Measurements from ENCODE around the gene BSDC1. TPM values are rescaled to one million over a fixed set of nuclear protein-coding genes. Genes with fewer than 3 reads are reported as not detected.
"Not testable (repeated sequence)": the region's sequence is repeated elsewhere in the genome, so short reads cannot be mapped to it uniquely, and the experiment has no call there.

The BSDC1 gene
- 14.9 TPM for polyA plus RNA-seq (2012; ENCODE audit: low read depth, missing spikeins)

DNA sequence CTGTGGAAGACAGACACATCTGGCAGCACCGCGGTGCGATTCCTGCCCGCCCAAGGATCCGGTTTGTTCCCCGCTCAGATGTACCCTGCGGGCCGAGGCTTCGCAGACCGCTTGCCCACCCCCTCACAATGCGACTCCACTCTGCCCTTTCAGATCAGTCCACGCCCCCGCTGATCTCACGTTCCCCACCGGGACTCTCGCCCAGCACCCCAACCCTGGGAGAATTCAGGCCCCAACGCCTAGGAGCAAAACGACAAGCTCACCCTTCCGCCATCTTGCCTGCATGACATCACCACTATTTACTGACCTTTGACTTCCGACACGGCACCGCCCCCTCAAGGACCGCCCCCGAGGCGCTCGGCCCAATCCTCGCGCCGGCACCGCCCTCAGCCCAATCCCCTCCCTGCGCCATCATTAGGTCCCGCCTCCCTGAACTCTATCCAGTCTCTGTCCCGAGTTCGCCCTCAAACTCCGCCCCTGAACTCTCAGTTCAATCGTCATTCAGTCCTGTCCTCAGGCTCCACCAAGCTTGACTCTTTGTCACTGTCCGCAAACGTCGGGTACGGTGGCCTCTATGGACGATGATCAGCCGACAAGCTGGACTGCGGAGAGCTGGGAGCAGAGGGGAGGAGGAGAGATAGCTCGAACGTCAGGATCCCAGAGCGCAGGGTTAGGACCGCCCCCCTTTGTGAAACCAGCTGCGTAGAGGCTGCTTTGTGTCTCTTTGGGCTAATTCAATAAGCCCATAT lies at the start of gene BSDC1:
Gene BSDC1 (minus strand): TSS at position 301 of the 749 bp plus-strand sequence. CDS start 27 bp downstream, at position 274.
- FAIRE-seq (peak; percentile 98), DNase-seq (ENCODE audit: insufficient read length, low spot score) (peak; percentile 88)
- TF ChIP-seq POLR2AphosphoS5 (IDR thresholded peaks at IDR 0.05; ENCODE audit: low read depth, low read length) (peak; percentile 79; the same call in 1 of the 2 replicates), POLR2A (IDR thresholded peaks at IDR 0.05; ENCODE audit: low read depth, low read length) (peak; percentile 73), PAX5 (IDR thresholded peaks at IDR 0.05; ENCODE audit: insufficient read depth, low read length, severe bottlenecking) (no peak), TAF1 (IDR thresholded peaks at IDR 0.05; ENCODE audit: low read depth, low read length) (peak; percentile 74), SPI1 (IDR thresholded peaks at IDR 0.05; ENCODE audit: low read depth, low read length) (no peak), POU2F2 (IDR thresholded peaks at IDR 0.05; ENCODE audit: low read depth, low read length) (no peak)

DNA sequence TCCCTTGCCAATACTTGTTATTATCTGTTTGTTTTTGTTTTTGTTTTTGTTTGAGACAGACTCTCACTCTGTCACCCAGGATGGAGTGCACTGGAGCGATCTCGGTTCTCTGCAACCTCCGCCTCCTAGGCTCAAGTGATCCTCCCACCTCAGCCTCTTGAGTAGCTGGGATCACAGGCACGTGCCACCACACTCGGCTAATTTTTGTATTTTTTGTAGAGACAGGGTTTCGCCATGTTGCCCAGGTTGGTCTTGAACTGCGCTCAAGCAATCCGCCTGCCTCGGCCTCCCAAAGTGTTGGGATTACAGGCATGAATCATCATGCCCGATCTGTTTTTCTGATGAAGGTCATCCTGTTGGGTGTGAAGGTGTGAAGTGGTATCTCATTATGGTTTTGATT lies 47.2 kb upstream of the BSDC1 start:
- DNase-seq (ENCODE audit: insufficient read length, low spot score); FAIRE-seq: not testable (repeated sequence)

- FAIRE-seq; DNase-seq (ENCODE audit: insufficient read length, low spot score): not testable (repeated sequence)
Measured at GRCh38 chr1:32438777-32439176, 44.5 kb upstream of the BSDC1 start.

DNA sequence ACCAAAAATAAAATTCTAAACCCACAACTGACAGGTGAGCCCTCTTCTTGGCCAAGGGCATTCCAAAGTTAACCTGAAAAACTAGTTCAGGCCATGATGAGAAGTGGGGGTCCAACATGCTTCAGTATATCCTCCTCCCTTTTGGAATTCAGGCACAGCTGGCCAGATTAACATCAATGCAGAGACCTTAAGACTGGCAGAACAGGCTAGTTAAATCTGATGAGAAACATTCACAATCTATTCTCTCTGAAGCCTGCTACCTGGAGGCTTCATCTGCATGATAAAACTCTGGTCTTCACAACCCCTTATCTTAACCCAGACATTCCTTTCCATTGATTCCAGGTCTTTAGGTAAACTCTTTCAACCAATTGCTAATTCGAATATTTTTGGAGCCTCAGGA lies 43.9 kb upstream of the BSDC1 start:
- no peak for DNase-seq (ENCODE audit: insufficient read length, low spot score)
- no peak for TF ChIP-seq POU2F2 (IDR thresholded peaks at IDR 0.05; ENCODE audit: low read depth, low read length)
- no peak for TF ChIP-seq POLR2AphosphoS5 (IDR thresholded peaks at IDR 0.05; ENCODE audit: low read depth, low read length)
- TF ChIP-seq SPI1 (IDR thresholded peaks at IDR 0.05; ENCODE audit: low read depth, low read length), result no peak
- no peak for TF ChIP-seq TAF1 (IDR thresholded peaks at IDR 0.05; ENCODE audit: low read depth, low read length)
- TF ChIP-seq POLR2A (IDR thresholded peaks at IDR 0.05; ENCODE audit: low read depth, low read length), result no peak
- no peak for TF ChIP-seq PAX5 (IDR thresholded peaks at IDR 0.05; ENCODE audit: insufficient read depth, low read length, severe bottlenecking)
- FAIRE-seq, result no peak

- DNase-seq (ENCODE audit: insufficient read length, low spot score) (no peak), FAIRE-seq (peak; percentile 28)
- TF ChIP-seq TAF1 (IDR thresholded peaks at IDR 0.05; ENCODE audit: low read depth, low read length) (no peak), POLR2A (IDR thresholded peaks at IDR 0.05; ENCODE audit: low read depth, low read length) (no peak), POU2F2 (IDR thresholded peaks at IDR 0.05; ENCODE audit: low read depth, low read length) (no peak), SPI1 (IDR thresholded peaks at IDR 0.05; ENCODE audit: low read depth, low read length) (no peak), POLR2AphosphoS5 (IDR thresholded peaks at IDR 0.05; ENCODE audit: low read depth, low read length) (no peak), PAX5 (IDR thresholded peaks at IDR 0.05; ENCODE audit: insufficient read depth, low read length, severe bottlenecking) (no peak)
Measured at GRCh38 chr1:32431736-32432400, 37.6 kb upstream of the BSDC1 start.

- FAIRE-seq (peak; percentile 48), DNase-seq (ENCODE audit: insufficient read length, low spot score) (no peak)
- no peak for TF ChIP-seq POLR2A (IDR thresholded peaks at IDR 0.05; ENCODE audit: low read depth, low read length)
- TF ChIP-seq PAX5 (IDR thresholded peaks at IDR 0.05; ENCODE audit: insufficient read depth, low read length, severe bottlenecking), result no peak
- no peak for TF ChIP-seq SPI1 (IDR thresholded peaks at IDR 0.05; ENCODE audit: low read depth, low read length)
- TF ChIP-seq POLR2AphosphoS5 (IDR thresholded peaks at IDR 0.05; ENCODE audit: low read depth, low read length), result no peak
Measured at GRCh38 chr1:32427264-32427963, 33.2 kb upstream of the BSDC1 start.

GRCh38 chr1:32426489-32427255 lies 32.4 kb upstream of the BSDC1 start:
- FAIRE-seq, result no peak
- TF ChIP-seq POLR2AphosphoS5 (IDR thresholded peaks at IDR 0.05; ENCODE audit: low read depth, low read length) (no peak), POU2F2 (IDR thresholded peaks at IDR 0.05; ENCODE audit: low read depth, low read length) (no peak), PAX5 (IDR thresholded peaks at IDR 0.05; ENCODE audit: insufficient read depth, low read length, severe bottlenecking) (no peak), TAF1 (IDR thresholded peaks at IDR 0.05; ENCODE audit: low read depth, low read length) (no peak), POLR2A (IDR thresholded peaks at IDR 0.05; ENCODE audit: low read depth, low read length) (no peak), SPI1 (IDR thresholded peaks at IDR 0.05; ENCODE audit: low read depth, low read length) (no peak)
- DNase-seq (ENCODE audit: insufficient read length, low spot score), result no peak

DNA sequence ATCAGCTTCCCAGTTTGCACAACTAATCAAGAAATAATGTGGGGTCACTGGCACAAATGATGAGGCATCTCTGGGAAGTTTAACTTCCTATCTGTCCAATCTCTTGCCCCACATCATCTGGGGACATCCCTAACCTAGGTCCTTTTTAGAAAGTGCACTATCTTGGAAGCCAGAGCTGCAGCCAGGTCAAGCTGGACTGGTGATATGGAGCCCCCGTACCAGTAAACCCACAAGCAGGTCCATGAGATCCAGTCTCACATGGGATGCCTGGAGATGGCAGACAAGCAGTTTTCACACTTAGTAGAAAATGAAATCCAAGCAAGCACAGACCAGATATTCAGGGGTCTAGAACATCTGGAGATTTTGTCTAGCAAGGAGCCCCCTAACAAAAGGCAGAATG lies 27.5 kb upstream of the BSDC1 start:
- DNase-seq (ENCODE audit: insufficient read length, low spot score) (no peak), FAIRE-seq (no peak)
- no peak for TF ChIP-seq POLR2A (IDR thresholded peaks at IDR 0.05; ENCODE audit: low read depth, low read length)
- no peak for TF ChIP-seq POU2F2 (IDR thresholded peaks at IDR 0.05; ENCODE audit: low read depth, low read length)
- no peak for TF ChIP-seq POLR2AphosphoS5 (IDR thresholded peaks at IDR 0.05; ENCODE audit: low read depth, low read length)
- no peak for TF ChIP-seq PAX5 (IDR thresholded peaks at IDR 0.05; ENCODE audit: insufficient read depth, low read length, severe bottlenecking)
- no peak for TF ChIP-seq SPI1 (IDR thresholded peaks at IDR 0.05; ENCODE audit: low read depth, low read length)
- TF ChIP-seq TAF1 (IDR thresholded peaks at IDR 0.05; ENCODE audit: low read depth, low read length), result no peak

GRCh38 chr1:32414186-32414886 lies 20.1 kb upstream of the BSDC1 start:
- no peak for TF ChIP-seq POU2F2 (IDR thresholded peaks at IDR 0.05; ENCODE audit: low read depth, low read length)
- no peak for TF ChIP-seq TAF1 (IDR thresholded peaks at IDR 0.05; ENCODE audit: low read depth, low read length)
- no peak for TF ChIP-seq POLR2AphosphoS5 (IDR thresholded peaks at IDR 0.05; ENCODE audit: low read depth, low read length)
- no peak for TF ChIP-seq POLR2A (IDR thresholded peaks at IDR 0.05; ENCODE audit: low read depth, low read length)
- no peak for TF ChIP-seq SPI1 (IDR thresholded peaks at IDR 0.05; ENCODE audit: low read depth, low read length)
- no peak for TF ChIP-seq PAX5 (IDR thresholded peaks at IDR 0.05; ENCODE audit: insufficient read depth, low read length, severe bottlenecking)
- FAIRE-seq (no peak), DNase-seq (ENCODE audit: insufficient read length, low spot score) (no peak)
